ENCODE results near the gene PCDHGA2. TPM values are rescaled to one million over a fixed set of nuclear protein-coding genes. Genes with fewer than 3 reads are reported as not detected.
"Not testable (repeated sequence)": the region's sequence is repeated elsewhere in the genome, so short reads cannot be mapped to it uniquely, and the experiment has no call there.

Gene PCDHGA2
- total and polyA plus RNA-seq, 2 experiments from 2014 or later: not detected

DNA sequence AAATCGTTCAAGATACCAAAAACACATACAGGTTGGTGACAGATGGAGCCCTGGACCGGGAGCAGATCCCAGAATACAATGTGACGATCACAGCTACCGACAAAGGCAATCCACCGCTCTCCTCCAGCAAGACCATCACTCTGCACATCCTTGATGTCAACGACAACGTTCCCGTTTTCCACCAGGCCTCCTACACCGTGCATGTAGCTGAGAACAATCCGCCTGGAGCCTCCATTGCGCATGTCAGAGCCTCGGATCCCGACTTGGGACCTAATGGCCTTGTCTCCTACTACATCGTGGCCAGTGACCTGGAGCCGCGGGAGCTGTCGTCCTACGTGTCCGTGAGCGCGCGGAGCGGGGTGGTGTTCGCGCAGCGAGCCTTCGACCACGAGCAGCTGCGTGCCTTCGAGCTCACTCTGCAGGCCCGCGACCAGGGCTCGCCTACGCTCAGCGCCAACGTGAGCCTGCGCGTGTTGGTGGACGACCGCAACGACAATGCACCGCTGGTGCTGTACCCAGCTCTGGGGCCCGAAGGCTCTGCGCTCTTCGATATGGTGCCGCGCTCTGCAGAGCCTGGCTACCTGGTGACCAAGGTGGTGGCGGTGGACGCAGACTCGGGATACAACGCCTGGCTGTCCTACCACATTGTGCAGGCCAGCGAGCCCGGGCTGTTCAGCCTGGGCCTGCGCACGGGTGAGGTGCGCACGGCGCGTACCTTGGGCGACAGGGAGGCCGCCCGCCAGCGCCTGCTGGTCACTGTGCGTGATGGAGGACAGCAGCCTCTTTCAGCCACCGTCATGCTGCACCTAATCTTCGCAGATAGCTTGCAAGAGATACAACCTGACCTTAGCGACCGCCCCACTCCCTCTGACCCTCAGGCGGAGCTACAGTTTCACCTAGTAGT lies 33.3 kb downstream of the PCDHGA2 start:
- no peaks in the 10 kb centered on the region for H3K79me2 ChIP-seq
- H3K9me3 ChIP-seq (ENCODE audit: low read depth): no peaks in the 10 kb centered on the region
- H3K27me3 ChIP-seq: no peaks in the 10 kb centered on the region
- 97% methylated on average over 65 of the region's 69 CpGs for WGBS (ENCODE audit: low lambda C conversion rate, missing lambda C conversion rate)
- no peaks in the 10 kb centered on the region for H3K9me2 ChIP-seq (replicated peaks; ENCODE audit: insufficient read depth)
- H3K36me3 ChIP-seq (replicated peaks; ENCODE audit: insufficient read depth, low read depth): no peaks in the 10 kb centered on the region
- H2AFZ ChIP-seq: no peak overlapping the region
- TF ChIP-seq EZH2phosphoT487 (IDR thresholded peaks at IDR 0.05; ENCODE audit: low read depth, severe bottlenecking, unreplicated experiment) (no peak), CTCF (IDR thresholded peaks at IDR 0.05; ENCODE audit: poor library complexity) (no peak), EZH2 (IDR thresholded peaks at IDR 0.05; ENCODE audit: borderline replicate concordance) (no peak)
- no peak overlapping the region for H3K27ac ChIP-seq
- H3K4me3 ChIP-seq: no peak overlapping the region
- no peak overlapping the region for H3K4me2 ChIP-seq
- H3K4me1 ChIP-seq (ENCODE audit: insufficient read depth): no peaks in the 10 kb centered on the region
- H4K20me1 ChIP-seq (ENCODE audit: insufficient read depth, poor library complexity, severe bottlenecking): no peaks in the 10 kb centered on the region
- no peak for DNase-seq (ENCODE audit: low spot score)

DNA sequence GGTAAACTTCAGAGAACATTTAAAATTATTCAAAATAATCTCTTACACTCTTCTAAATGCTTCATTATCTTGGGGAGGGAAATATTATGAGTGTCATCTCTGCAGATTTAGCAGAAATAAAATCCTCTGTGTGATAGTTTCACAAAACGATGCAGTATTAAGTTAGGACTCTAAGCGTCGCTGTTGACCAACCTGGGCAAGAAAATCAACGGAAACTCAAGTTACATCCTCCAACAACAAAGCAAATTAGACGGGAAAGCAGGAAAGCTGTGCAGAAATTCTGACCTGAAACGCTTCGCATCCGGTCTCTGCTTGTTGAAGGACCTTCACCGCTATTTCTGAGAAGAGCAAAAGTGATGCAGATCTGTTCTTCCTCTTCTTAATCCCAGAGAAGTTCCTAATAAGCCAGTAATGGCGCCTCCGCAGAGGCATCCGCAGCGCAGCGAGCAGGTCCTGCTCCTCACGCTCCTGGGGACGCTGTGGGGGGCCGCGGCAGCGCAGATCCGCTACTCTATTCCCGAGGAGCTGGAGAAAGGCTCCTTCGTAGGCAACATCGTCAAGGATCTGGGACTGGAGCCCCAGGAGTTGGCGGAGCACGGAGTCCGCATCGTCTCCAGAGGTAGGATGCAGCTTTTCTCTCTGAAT lies 35.2 kb downstream of the PCDHGA2 start, which contains the start of gene PCDHGA6:
Gene PCDHGA6 (plus strand): TSS at position 219 of the 645 bp plus-strand sequence. CDS start 193 bp downstream, at position 412.
- Histone ChIP-seq H3K27me3 (no peaks in the 10 kb centered on the region), H3K4me3 (no peak within 1 kb of the TSS), H4K20me1 (ENCODE audit: insufficient read depth, poor library complexity, severe bottlenecking) (no peaks in the 10 kb centered on the region), H3K4me1 (ENCODE audit: insufficient read depth) (no peaks in the 10 kb centered on the region), H3K4me2 (no peak within 1 kb of the TSS), H3K9me2 (replicated peaks; ENCODE audit: insufficient read depth) (no peaks in the 10 kb centered on the region), H2AFZ (no peak within 1 kb of the TSS), H3K36me3 (replicated peaks; ENCODE audit: insufficient read depth, low read depth) (no peaks in the 10 kb centered on the region), H3K9me3 (ENCODE audit: low read depth) (no peaks in the 10 kb centered on the region), H3K27ac (no peak within 1 kb of the TSS), H3K79me2 (no peaks in the 10 kb centered on the region)
- no peak for DNase-seq (ENCODE audit: low spot score)
- 94% methylated on average over 27 of the region's 27 CpGs for WGBS (ENCODE audit: low lambda C conversion rate, missing lambda C conversion rate)
- TF ChIP-seq EZH2phosphoT487 (IDR thresholded peaks at IDR 0.05; ENCODE audit: low read depth, severe bottlenecking, unreplicated experiment): no peak
- no peak for TF ChIP-seq EZH2 (IDR thresholded peaks at IDR 0.05; ENCODE audit: borderline replicate concordance)
- TF ChIP-seq CTCF (IDR thresholded peaks at IDR 0.05; ENCODE audit: poor library complexity): no peak

GRCh38 chr5:141374627-141375026 lies 36.1 kb downstream of the PCDHGA2 start:
- H3K36me3 ChIP-seq (replicated peaks; ENCODE audit: insufficient read depth, low read depth): no peaks in the 10 kb centered on the region
- H3K4me1 ChIP-seq (ENCODE audit: insufficient read depth): no peaks in the 10 kb centered on the region
- no peaks in the 10 kb centered on the region for H3K79me2 ChIP-seq
- no peak overlapping the region for H3K27ac ChIP-seq
- H3K9me3 ChIP-seq (ENCODE audit: low read depth): no peaks in the 10 kb centered on the region
- no peak for DNase-seq (ENCODE audit: low spot score)
- H3K4me3 ChIP-seq: no peak overlapping the region
- TF ChIP-seq CTCF (IDR thresholded peaks at IDR 0.05; ENCODE audit: poor library complexity) (no peak), EZH2 (IDR thresholded peaks at IDR 0.05; ENCODE audit: borderline replicate concordance) (no peak), EZH2phosphoT487 (IDR thresholded peaks at IDR 0.05; ENCODE audit: low read depth, severe bottlenecking, unreplicated experiment) (no peak)
- 94% methylated on average over 14 of the region's 14 CpGs for WGBS (ENCODE audit: low lambda C conversion rate, missing lambda C conversion rate)
- no peak overlapping the region for H3K4me2 ChIP-seq
- no peaks in the 10 kb centered on the region for H3K27me3 ChIP-seq
- no peaks in the 10 kb centered on the region for H3K9me2 ChIP-seq (replicated peaks; ENCODE audit: insufficient read depth)
- no peaks in the 10 kb centered on the region for H4K20me1 ChIP-seq (ENCODE audit: insufficient read depth, poor library complexity, severe bottlenecking)
- no peak overlapping the region for H2AFZ ChIP-seq

- not testable (repeated sequence) for H3K4me3 ChIP-seq; H3K4me1 ChIP-seq (ENCODE audit: insufficient read depth); H3K9me3 ChIP-seq (ENCODE audit: low read depth); H3K36me3 ChIP-seq (replicated peaks; ENCODE audit: insufficient read depth, low read depth); H3K27ac ChIP-seq; DNase-seq (ENCODE audit: low spot score); H3K27me3 ChIP-seq; H4K20me1 ChIP-seq (ENCODE audit: insufficient read depth, poor library complexity, severe bottlenecking); H3K9me2 ChIP-seq (replicated peaks; ENCODE audit: insufficient read depth); H2AFZ ChIP-seq; H3K4me2 ChIP-seq; H3K79me2 ChIP-seq
- WGBS (ENCODE audit: low lambda C conversion rate, missing lambda C conversion rate): 97% methylated on average over 31 of the region's 48 CpGs
Measured at GRCh38 chr5:141375444-141376155, 37.0 kb downstream of the PCDHGA2 start.

Data from hepatocyte (in vitro differentiated cells).